H54 (cell line): ENCODE data around the gene C11orf21.
"Not testable (repeated sequence)": the region's sequence is repeated elsewhere in the genome, so short reads cannot be mapped to it uniquely, and the experiment has no call there.

Experiments
- DNase-seq: peaks from one replicate; pipeline ENCODE4 v3.0.0; 2011; ENCODE audit warnings: low spot score, mixed read lengths; ENCODE audit not compliant: insufficient read length
- FAIRE-seq: peaks from 3 replicates; lab custom pipeline; 2011; peaks lifted over from hg19 to GRCh38; lab: Jason Lieb, UNC
- POLR2A ChIP-seq: IDR thresholded peaks from 2 replicates; pipeline ENCODE4 v1.6.1; 2011; ENCODE audit warnings: low read depth, mild to moderate bottlenecking, low read length

C11orf21 gene

DNA sequence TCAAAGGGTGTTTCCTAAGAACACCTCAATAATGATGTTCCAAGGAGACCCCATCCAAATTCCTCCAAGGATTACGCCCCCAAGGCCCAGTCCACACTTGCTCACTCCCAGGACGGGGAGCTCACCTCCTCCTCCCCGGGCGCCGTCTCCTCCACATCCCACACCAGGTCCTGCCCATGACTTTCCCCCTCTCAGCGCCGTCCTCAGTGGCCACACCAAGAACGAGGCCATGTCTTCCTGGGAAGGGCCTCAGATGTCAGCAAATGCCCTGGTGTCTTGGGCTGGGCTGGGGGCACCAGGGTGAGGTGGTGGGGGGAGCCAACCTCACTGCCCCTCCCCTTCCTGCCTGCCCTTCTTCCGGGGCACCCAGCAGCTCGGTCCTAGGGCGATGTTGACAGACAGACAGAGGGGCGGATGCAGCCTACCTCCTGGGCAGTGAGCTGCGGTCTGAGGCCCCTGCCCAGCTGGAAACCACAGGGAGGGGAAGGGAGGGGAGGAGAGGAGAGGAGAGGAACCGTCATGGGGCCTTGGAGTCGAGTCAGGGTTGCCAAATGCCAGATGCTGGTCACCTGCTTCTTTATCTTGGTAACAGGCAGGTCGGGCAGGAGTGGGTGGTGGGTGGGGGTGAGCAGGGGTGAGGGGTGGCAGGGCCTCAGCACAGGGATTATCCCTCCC lies at the start of gene C11orf21, which contains the start of gene TSPAN32:
C11orf21 (minus strand) TSS at position 288 of the 675 bp plus-strand sequence; CDS start at position 178, 110 bp downstream.
TSPAN32 (plus strand) TSS at position 383 of the 675 bp plus-strand sequence; CDS start at position 520, 137 bp downstream.
- TF ChIP-seq POLR2A = no peak
- FAIRE-seq (no peak), DNase-seq (peak; percentile 51)

DNA sequence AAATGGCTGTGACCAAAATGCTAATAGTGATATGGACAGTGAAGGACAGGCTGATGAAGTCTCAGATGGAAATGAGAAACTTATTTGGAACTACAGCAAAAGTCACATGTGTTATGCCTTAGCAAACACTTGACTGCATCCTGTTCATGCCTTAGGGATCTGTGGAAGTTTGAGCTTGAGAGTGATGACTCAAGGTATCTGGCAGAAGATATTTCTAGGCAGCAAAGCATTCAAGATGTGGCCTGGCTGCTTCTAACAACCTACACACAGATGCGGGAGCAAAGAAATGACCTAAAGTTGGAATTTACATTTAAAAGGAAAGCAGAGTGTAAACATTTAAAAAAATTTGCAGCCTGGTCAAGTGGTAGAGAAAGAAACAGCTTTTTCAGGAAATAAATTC lies 47.3 kb upstream of the C11orf21 start:
- no peak for TF ChIP-seq POLR2A
- no peak for DNase-seq
- no peak for FAIRE-seq

DNA sequence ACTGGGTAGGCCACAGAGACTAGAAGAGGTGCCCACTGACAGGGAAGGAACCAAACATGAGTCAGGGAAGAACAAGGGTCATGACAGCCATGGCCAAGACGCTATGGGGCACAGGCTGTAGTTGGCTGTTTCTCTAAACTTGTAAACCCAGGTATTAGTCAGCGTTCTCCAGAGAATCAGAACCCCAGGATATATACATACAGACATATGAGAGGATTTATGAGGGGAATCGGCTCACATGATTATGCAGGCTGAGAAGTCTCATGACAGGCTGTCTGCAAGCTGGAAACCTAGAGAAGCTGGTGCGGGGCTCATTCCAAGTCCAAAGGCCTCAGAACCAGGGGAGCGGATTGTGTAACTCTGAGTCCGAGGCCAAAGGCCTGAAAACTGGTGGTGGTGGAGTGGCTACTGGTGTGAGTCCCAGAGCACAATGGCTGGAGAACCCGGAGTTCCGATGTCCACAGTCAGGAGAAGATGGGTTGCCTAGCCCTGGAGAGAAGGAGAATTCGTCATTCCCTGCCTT lies 45.7 kb upstream of the C11orf21 start:
- no peak for FAIRE-seq
- TF ChIP-seq POLR2A = no peak
- no peak for DNase-seq

DNA sequence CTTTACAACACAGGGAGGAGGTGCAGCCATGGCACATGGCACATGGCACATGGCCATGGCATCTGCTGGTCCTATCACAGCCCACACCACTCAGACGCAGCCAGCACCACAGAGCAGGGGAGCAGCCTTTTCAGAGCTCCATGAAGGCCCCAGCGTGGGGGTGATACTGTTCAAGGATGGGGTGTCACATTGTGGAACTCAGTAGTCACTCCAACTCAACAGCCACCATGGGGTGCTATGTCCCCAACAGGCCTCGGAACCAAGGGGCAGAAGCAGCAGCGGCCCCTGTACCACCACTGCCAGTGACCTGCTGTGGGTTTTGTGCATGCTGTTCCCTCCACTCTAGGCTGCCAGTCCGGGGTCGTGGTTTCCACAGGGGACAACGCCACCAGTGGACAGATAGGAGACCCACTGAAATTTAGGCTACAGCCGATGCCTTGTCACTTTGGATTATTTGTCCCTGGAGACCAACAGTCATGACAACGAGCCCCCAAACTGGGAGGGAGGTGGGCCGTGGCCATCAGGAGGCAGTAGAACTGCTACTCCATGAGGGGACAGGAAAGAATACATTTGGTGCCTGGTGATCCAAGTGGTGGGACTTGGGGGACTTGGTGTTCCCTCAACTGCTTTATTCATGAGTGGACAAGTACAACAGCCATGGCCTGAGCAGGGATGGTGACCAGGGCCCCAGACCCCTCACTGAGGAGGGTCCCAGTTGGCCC lies 45.0 kb upstream of the C11orf21 start:
- TF ChIP-seq POLR2A = no peak
- no peak for FAIRE-seq
- no peak for DNase-seq

- TF ChIP-seq POLR2A = no peak
- FAIRE-seq = no peak
Measured at GRCh38 chr11:2346014-2346413, 44.3 kb upstream of the C11orf21 start.

DNA sequence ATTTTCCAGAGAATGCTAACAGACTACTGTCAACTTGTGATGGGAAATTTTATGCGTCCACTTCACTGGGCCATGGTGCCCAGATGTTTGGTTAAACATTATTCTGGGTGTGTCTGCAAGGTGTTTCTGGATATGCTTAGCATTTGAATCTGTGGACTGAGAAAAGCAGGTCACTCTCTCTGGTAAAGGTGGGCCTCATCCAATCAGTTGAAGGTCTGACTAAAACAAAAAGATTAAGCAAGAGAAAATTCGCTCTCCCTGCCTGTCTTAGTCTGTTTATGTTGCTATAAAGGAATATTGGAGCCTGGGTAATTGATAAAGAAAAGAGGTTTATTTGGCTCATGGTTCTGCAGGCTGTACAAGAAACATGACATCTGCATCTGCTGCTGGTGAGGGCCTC lies 43.3 kb upstream of the C11orf21 start:
- no peak for TF ChIP-seq POLR2A
- FAIRE-seq = no peak

More at GRCh38 chr11:2346014-2346413, 44.3 kb upstream of the C11orf21 start:
- no peak for DNase-seq

DNA sequence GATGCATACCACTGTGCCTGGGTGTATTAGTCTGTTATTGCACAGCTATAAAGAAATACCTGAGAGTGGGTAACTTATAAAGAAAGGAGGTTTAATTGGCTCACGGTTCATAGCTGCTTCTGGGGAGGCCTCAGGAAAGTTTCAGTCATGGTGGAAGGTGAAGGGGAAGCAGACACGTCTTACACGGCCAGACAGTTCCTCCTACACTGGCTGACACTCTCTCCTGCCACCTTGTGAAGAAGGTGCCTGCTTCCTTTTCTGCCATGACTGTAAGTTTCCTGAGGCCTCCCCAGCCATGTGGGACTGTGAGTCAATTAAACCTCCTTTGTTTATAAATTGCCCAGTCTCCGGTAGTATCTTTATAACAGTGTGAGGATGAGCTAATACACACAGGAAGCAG lies 41.8 kb upstream of the C11orf21 start:
- no peak for FAIRE-seq
- DNase-seq = no peak
- TF ChIP-seq POLR2A = no peak

More for the DNA sequence above, 43.3 kb upstream of the C11orf21 start:
- DNase-seq = no peak

DNA sequence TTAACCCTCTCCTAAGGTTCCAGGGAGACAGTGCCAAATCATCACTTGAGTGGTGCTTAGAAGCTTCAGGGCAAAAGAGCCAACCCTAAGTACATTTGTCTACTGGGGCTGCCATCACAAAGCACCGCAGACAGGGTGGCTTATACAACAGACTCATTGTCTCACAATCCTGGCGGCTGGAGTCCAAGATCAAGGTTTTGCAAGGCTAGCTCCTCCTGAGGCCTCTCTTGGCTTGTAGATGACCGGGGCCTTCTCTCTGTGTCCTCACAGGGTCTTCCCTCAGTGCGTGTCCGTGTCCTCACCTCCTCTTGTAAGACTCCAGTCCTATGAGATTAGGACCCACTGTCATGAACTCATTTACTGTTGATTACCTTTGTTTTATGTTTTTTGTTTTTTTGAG lies 41.3 kb upstream of the C11orf21 start:
- TF ChIP-seq POLR2A = no peak
- no peak for DNase-seq
- no peak for FAIRE-seq

- FAIRE-seq (no peak), DNase-seq (no peak)
- TF ChIP-seq POLR2A = no peak
Measured at GRCh38 chr11:2342557-2342956, 40.8 kb upstream of the C11orf21 start.

DNA sequence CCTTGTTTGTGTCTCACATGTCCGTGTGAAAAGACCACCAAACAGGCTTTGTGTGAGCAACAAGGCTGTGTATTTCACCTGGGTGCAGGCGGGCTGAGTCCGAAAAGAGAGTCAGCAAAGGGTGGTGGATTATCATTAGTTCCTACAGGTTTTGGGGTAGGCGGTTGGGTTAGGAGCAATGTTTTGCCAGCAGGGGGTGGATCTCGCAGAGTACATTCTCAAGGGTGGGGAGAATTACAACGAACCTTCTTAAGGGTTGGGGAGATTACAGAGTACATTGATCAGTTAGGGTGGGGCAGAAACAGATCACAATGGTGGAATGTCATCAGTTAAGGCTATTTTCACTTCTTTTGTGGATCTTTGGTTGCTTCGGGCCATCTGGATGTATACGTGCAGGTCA lies 37.0 kb upstream of the C11orf21 start:
- FAIRE-seq, DNase-seq: not testable (repeated sequence)

DNA sequence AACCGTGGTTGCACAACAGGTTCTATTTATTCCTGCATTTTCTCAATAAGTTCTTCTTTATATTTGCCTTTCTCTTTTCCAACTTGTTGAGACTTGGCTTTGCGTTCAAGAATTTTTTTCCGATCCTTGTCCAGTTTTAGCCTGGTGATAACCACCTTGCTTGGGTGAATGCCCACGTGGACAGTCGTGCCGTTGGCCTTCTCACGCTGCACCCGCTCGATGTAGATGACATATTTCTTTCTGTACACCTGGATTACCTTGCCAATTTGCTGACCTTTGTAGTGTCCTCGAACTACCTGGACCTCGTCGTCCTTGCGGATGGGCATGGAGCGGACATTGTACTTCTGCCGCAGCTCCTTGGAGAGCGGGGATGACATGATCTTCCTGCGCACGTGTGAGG lies 33.6 kb upstream of the C11orf21 start:
- not testable (repeated sequence) for FAIRE-seq, DNase-seq

- not testable (repeated sequence) for DNase-seq, FAIRE-seq
Measured at GRCh38 chr11:2333486-2334205, 31.9 kb upstream of the C11orf21 start.

DNA sequence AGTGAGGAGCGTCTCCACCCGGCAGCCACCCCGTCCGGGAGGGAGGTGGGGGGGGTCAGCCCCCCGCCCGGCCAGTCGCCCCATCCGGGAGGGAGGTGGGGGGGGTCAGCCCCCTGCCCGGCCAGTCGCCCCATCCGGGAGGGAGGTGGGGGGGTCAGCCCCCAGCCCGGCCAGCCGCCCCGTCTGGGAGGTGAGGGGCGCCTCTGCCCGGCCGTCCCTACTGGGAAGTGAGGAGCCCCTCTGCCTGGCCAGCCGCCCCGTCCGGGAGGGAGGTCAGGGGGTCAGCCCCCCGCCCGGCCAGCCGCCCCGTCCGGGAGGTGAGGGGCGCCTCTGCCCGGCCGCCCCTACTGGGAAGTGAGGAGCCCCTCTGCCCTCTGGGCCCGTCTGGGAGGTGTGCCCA lies 30.9 kb upstream of the C11orf21 start:
- not testable (repeated sequence) for FAIRE-seq, DNase-seq

- no peak for TF ChIP-seq POLR2A
- no peak for DNase-seq
- FAIRE-seq = no peak
Measured at GRCh38 chr11:2331404-2331803, 29.7 kb upstream of the C11orf21 start.
